GM19023 (cell line): Measurements from ENCODE around the gene JUP.

ENCODE experiments used
- ATAC-seq: cut with Tn5 transposase; IDR thresholded peaks from one replicate; pipeline ENCODE4 v1.9.1; 2021; ENCODE audit warnings: mild to moderate bottlenecking, moderate library complexity; ENCODE audit not compliant: unreplicated experiment

Gene JUP

GRCh38 chr17:41760878-41761277 is 25.6 kb downstream of the JUP start:
- no peak for ATAC-seq

- ATAC-seq: no peak
These were observed 27.9 kb downstream of the JUP start for GRCh38 chr17:41758601-41759000.

GRCh38 chr17:41754066-41754465 is 32.4 kb downstream of the JUP start:
- no peak for ATAC-seq

- ATAC-seq: no peak
These were observed 35.2 kb downstream of the JUP start for GRCh38 chr17:41751288-41751687.

GRCh38 chr17:41750862-41751261 is 35.6 kb downstream of the JUP start:
- no peak for ATAC-seq

- no peak for ATAC-seq
These were observed 38.2 kb downstream of the JUP start for GRCh38 chr17:41748275-41748674.

GRCh38 chr17:41741709-41742108 is 44.8 kb downstream of the JUP start:
- no peak for ATAC-seq

- ATAC-seq: no peak
These were observed 46.0 kb downstream of the JUP start for GRCh38 chr17:41740506-41740905.

- no peak for ATAC-seq
These were observed 46.7 kb downstream of the JUP start for GRCh38 chr17:41739661-41740352.

- no peak for ATAC-seq
These were observed 47.8 kb downstream of the JUP start for GRCh38 chr17:41738801-41739112.

- ATAC-seq: peak; percentile 77
These were observed 48.3 kb downstream of the JUP start for GRCh38 chr17:41738077-41738800.

GRCh38 chr17:41737680-41738023 is 48.9 kb downstream of the JUP start:
- peak; percentile 18 for ATAC-seq

GRCh38 chr17:41736983-41737679 is 49.4 kb downstream of the JUP start:
- ATAC-seq: no peak

- no peak for ATAC-seq
These were observed 50.8 kb downstream of the JUP start for GRCh38 chr17:41735744-41736143.

GRCh38 chr17:41734949-41735313 is 51.6 kb downstream of the JUP start:
- no peak for ATAC-seq

GRCh38 chr17:41734139-41734948 is 52.2 kb downstream of the JUP start, which contains the start of gene HAP1:
Gene HAP1 (minus strand): TSS chr17:41734643. CDS start chr17:41734634, 9 bp downstream.
- no peak for ATAC-seq

GRCh38 chr17:41733348-41734138 is 53.0 kb downstream of the JUP start:
- no peak for ATAC-seq

GRCh38 chr17:41731836-41732235 is 54.7 kb downstream of the JUP start:
- ATAC-seq: no peak

- ATAC-seq: no peak
These were observed 56.0 kb downstream of the JUP start for GRCh38 chr17:41730479-41730878.

- no peak for ATAC-seq
These were observed 58.5 kb downstream of the JUP start for GRCh38 chr17:41728056-41728455.

- ATAC-seq: no peak
These were observed 61.4 kb downstream of the JUP start for GRCh38 chr17:41725134-41725533.
